NCI-H510A treated with DMSO at 0.1 percent for 48 hours (cell line): ENCODE measurements around the gene ALDH3B2.
"Not testable (repeated sequence)": the region's sequence is repeated elsewhere in the genome, so short reads cannot be mapped to it uniquely, and the experiment has no call there.

Experiments used
- DNase-seq: peaks from one replicate; lab custom pipeline; 2025; lab: John Stamatoyannopoulos, UW

ALDH3B2 gene

DNA sequence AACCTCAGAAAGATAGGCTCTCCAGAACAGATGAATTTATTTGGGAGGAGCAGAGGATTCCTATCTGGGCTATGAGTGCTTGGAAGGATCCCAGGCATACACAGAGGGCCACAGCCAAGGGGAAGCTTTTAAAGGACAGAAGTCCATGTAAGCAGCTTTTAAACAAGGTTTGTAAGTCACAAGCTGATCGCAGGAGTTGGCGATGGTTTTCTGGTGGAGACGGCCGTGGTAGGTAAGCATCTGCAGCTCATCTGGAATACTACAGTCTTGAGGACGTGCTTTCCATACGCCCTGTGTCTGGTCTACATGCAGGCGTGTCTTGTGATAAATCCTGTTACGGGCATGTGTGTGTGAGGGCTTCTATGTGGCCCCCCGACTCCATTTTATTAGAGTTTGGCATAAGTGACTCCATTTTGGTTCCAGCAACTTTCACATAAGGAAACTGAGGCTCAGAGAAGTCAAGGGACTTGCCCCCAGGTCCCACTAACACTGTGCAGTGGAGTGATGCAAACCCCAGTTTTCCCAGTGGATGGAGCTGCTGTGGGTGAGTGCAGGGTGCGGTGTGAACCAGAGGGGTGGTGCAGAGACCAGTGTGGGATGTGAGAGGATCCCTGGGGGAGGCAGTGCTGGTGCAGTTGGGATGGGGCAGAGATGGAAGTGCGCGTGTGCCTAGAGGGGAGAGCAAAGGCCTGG lies 12.1 kb downstream of the ALDH3B2 start:
- DNase-seq = no peak

DNA sequence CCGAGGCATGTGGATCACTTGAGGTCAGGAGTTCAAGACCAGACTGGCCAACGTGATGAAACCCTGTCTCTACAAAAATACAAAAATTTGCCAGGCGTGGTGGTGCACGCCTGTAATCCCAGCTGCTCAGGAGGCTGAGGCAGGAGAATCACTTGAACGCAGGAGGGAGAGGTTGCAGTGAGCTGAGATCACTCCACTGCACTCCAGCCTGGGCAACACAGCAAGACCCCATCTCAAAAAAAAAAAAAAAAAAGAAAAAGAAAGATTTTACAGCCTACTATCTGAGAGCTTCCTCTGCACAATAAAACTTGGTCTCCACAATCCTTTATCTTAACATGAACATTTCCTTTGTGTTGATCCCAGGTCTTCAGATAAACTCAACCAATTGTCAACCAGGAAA lies 13.7 kb downstream of the ALDH3B2 start:
- not testable (repeated sequence) for DNase-seq

DNA sequence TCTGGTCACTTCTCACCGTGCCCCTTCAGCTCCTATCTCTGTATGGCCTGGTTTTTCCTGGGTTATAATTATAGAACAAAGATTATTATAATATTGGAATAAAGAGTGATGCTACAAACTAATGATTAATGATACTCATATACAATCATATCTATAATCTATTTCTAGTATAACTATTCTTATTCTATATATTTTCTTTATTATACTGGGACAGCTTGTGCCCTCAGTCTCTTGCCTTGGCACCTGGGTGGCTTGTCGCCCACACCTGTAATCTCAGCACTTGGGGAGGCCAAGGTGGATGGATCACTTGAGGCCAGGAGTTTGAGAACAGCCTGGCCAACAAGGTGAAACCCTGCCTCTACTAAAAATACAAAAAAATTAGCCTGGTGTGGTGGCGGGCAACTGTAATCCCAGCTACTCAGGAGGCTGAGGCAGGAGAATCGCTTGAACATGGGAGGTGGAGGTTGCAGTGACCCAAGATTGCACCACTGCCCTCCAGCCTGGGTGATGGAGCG lies 14.7 kb downstream of the ALDH3B2 start:
- DNase-seq = not testable (repeated sequence)

DNA sequence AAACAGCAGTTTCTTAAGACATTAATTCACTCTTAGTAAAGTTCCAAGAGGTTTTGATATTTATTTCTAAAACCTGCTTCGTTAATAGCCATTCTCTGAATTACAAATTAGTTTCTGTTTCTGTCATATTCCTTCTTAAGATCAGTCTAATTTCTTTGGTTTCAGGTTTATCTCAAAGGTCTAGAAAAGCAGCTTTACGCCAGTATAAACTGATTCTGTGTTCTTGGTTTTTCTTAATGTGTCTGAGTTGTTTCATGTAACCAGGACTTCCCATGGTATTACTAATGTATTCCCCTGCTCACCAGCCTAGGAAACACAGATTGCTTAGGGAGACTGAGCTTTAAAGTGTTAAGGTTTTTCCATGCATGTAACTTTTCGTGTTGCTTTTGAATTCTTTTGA lies 17.1 kb downstream of the ALDH3B2 start:
- no peak for DNase-seq

DNA sequence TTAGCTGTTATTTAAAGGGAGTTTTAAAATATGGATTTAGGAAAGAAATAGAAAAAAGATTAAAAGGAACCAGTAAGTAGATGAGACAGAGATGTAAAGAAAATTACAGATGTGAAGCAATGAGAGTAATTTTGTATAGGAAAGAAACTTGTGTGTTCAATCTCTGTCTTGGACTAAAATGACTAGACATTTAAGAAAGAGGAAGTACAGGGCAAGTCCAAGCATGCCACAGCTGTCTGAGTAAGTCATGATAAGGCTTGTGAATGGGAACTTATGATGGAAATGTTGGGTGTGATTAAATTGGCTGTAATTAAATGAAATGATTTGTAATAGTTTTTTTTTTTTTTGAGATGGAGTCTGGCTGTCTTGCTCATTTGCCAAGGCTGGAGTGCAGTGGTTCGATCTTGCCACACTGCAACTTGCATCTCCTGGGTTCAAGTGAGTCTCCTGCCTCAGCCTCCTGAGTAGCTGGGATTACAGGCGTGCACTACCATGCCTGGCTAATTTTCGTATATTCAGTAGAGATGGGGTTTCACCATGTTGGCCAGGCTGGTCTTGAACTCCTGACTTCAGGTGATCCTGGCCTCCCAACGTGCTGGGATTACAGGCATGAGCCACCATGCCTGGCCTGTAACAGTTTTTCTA lies 18.0 kb downstream of the ALDH3B2 start:
- DNase-seq = no peak

DNA sequence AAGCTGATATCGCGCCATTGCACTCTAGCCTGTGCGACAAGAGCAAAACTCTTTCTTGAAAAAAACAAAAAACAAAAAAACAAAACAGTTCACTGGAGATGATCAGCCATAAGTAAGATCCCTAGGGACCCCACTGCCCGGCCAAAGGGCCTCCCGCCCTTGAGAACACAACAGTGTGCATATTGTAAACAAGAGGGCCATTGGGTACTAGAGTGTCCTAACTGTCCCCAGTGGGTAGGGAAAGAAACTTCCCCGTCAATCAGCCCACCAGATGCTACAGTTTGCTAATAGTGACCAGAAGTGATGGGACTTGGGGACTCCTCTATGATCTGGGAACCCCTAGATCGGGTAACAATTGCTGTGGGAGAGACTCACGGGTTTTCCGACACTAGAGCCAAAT lies 20.2 kb downstream of the ALDH3B2 start:
- DNase-seq = no peak

DNA sequence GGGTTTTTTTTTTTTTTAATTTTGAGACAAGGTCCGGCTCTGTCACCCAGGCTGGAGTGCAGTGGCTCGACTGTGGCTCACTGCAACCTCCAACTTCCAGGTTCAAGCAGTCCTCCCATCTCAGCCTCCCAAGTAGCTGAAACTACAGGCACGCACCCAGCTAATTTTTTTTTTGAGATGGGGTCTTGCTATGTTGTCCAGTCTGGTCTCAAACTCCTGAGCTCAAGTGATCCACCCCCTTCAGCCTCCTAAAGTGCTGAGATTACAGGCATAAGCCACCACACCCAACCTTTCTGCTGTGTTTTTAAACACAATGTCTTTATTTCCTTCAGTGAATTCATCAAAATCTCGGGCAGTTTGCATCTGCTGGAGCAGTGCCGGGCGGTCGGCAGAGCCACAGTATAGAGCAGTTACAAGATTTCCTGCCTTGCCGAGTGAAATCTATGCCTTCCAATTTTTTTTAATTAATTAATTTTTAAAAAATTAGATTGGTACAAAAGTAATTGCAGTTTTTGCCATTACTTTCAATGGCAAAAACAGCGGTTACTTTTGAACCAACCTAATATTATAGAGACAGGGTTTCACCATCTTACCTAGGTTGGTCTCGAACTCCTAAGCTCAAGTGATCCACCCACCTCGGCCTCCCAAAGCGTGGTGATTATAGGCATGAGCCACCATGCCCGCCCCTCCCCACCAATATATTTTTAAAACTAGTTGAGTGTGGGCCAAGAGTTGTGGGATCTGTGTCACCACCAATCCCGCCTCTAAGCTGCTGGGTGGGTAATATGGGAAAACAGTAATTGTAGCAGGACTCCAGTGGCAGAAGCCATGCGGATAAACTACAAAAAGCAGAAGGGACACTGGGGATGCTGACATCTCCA lies 21.2 kb downstream of the ALDH3B2 start:
- no peak for DNase-seq

DNA sequence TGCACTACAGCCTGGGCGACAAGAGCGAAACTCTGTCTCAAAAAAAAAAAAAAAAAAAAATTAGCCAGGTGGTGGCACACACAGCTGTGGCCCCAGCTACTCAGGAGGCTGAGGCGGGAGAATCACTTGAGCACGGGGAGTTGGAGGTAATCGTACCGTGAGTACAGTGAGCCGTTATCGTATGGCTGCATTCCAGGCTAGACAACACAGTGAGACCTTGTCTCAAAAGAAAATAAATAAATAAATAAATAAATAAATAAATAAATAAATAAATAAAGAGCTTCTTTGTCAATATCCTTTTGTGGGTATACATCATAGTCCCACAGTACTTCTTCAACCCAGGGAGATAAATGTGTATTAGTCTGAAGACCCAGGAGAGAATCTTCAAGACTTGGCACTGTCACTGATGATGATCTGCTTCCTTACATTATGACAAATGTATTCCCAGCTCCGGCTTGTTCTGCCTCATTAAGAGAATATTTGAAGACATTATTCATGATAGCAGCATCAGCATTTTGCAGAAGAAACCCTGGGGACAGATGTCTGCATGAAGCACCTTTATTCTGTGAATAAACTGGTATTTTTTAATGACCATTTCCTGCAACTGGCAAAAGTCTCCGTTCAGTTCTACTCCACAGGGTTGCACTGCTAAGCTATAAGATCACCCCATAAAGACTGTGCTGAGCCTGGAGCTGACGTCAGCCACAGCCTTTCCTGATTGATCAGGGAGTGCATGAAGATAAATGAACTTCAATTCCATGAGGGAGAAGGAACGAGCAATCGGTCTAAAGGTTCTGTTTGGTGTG lies 22.2 kb downstream of the ALDH3B2 start:
- no peak for DNase-seq

GRCh38 chr11:67649634-67650510 lies 24.6 kb downstream of the ALDH3B2 start:
- no peak for DNase-seq

- DNase-seq = no peak
Observed at GRCh38 chr11:67648796-67649613, 25.4 kb downstream of the ALDH3B2 start.

DNA sequence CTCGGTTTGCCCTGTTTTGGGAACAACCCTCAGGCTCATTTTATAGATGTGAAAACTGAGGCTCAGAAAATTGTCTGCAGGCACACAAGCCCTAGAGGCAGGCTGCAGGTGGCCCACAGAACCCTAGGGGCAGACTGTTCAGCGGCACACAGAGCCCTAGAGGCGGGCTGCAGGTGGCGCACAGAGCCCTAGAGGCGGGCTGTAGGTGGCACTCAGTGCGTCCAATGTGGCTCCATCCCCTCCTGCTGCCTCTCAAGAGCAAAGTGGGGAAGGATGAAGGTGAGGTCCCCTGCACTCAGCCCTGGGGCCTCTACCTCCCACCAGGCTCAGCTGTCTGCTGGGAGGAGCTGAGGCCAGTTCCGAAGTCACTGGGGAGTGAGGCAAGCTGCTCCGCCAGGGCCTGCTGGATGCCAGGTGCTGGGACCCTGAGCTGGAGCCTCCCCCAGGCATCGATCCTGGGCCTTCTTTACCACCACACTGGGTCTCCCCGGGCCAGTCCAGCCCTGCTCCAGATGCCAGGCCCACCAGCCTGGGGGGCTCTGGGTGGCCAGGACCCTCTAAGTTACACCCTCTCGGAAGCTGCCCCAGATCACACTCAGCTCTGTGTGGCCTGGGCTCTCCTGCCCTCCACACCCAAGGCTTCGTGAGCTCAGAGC lies 26.2 kb downstream of the ALDH3B2 start:
- DNase-seq = peak; percentile 64

GRCh38 chr11:67647471-67647870 lies 27.0 kb downstream of the ALDH3B2 start:
- DNase-seq = no peak

DNA sequence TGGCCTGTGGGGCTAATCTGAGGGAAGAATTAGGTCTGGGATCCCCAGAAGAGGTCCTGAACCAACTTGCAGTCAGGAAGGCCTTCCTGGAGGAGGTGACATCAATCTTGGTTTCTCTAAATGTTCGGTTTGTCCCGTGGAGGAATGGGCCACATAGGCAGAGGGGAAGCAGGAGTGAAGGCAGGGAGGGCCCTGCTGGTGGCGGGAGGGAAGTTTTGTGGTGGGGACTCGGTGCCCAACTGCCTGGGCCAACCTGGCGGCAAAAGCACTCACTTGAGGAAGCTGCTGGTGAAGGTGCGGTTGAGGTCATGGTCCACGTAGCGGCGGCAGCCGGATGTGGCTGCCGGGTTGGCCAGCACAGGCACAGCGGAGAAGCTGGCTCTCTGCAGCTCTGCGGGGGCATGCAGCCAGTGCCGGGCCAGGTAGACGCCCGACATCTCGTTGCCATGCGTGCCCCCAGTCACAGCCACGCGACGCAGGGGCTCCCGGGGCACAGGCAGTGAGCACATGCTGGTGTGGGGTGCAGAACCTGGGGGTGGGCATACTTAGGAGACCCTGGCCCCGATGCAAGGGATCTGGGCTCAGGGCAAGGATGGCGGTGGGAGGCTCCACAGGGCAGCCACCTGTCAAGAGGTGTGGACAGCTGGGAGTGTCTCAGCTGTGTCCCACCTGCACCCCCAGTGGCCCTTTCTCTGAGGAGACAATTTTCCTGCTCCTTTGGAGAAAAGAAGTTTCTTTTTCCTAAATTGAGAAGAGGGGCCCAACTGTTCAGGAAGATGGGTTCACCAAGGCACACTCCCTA lies 27.7 kb downstream of the ALDH3B2 start:
- no peak for DNase-seq

GRCh38 chr11:67645521-67646461 lies 28.6 kb downstream of the ALDH3B2 start:
- no peak for DNase-seq

- no peak for DNase-seq
Observed at GRCh38 chr11:67644472-67645418, 29.7 kb downstream of the ALDH3B2 start.

- DNase-seq = peak; percentile 37
Observed at GRCh38 chr11:67644042-67644441, 30.4 kb downstream of the ALDH3B2 start.
